Upper lobe of left lung (tissue), 6 donors: ENCODE results near the gene CAMSAP3. TPM values are rescaled to one million over a fixed set of nuclear protein-coding genes. Genes with fewer than 3 reads are reported as not detected.

Experiments
- ATAC-seq, 2 donors: fragments of 200-7000 bp; cut with Tn5 transposase; one replicate each; pipeline ENCODE4 v1.9.1; 2022; ENCODE audit warnings: mild to moderate bottlenecking in 2 of 2, moderate library complexity in 2 of 2; ENCODE audit not compliant: low FRiP score in 2 of 2
- DNase-seq, 2 donors: peaks; one replicate each; pipeline ENCODE4 v3.0.0-alpha.2; 2019 to 2020
- H3K27ac ChIP-seq, 4 donors: fragments of 200-600 bp; sonication (generic); one replicate each; pipeline ENCODE4 v1.5.1; 2016 to 2019
- H3K27me3 ChIP-seq, 4 donors: fragments of 200-600 bp; sonication (generic); one replicate each; pipeline ENCODE4 v1.5.1; 2017 to 2019
- H3K36me3 ChIP-seq, 4 donors: fragments of 200-600 bp; sonication (generic); one replicate each; pipeline ENCODE4 v1.5.1; 2016 to 2019
- H3K4me1 ChIP-seq, 4 donors: fragments of 200-600 bp; sonication (generic); one replicate each; pipeline ENCODE4 v1.5.1; 2018 to 2019
- H3K4me3 ChIP-seq, 4 donors: fragments of 200-600 bp; sonication (generic); one replicate each; pipeline ENCODE4 v1.5.1; 2017 to 2019; ENCODE audit warnings: mild to moderate bottlenecking in 2 of 4, moderate library complexity in 1 of 4
- H3K9me3 ChIP-seq, 4 donors: fragments of 200-600 bp; sonication (generic); one replicate each; pipeline ENCODE4 v1.5.1; 2018 to 2019
- CTCF ChIP-seq, 6 experiments: fragments of 450-650 bp in 4 of 6; fragments of 200-600 bp in 2 of 6; sonication (generic) in 2 of 6; IDR thresholded peaks; one replicate each; pipeline ENCODE4 v1.5.1; 2016 to 2019; ENCODE audit warnings: antibody characterized with exemption in 6 of 6
- EP300 ChIP-seq, 4 donors: sonication (generic); formaldehyde crosslinking; IDR thresholded peaks; one replicate each; pipeline ENCODE4 v1.5.1; 2017; ENCODE audit warnings: antibody characterized with exemption in 4 of 4, control low read depth in 2 of 4
- POLR2A ChIP-seq, 4 donors: fragments of 450-650 bp; IDR thresholded peaks; one replicate each; pipeline ENCODE4 v1.5.1; 2016 to 2017; ENCODE audit warnings: antibody characterized with exemption in 4 of 4, mild to moderate bottlenecking in 2 of 4
- POLR2AphosphoS5 ChIP-seq, 2 donors: sonication (generic); formaldehyde crosslinking; IDR thresholded peaks; one replicate each; pipeline ENCODE4 v1.5.1; 2017; ENCODE audit warnings: antibody characterized with exemption in 2 of 2
- WGBS, 2 donors: methylation state at CpG; one replicate each; pipeline ENCODE4 v1.1.5; 2017 to 2018; 5-methylcytosine and 5-hydroxymethylcytosine counted together
- total RNA-seq, 6 donors: library from RNA; depleted of rRNA in 4 of 6; stranded (reverse); fragments of >200 nt in 4 of 6; gene quantifications; one replicate each; pipeline versions ENCODE4 v1.1.0 to v1.2.1, GENCODE V29; 2016 to 2021
- donor health status: DM: no; HTN: no; CAD: no; lungs with moderate emphysema.
- donor health status: DM: no; HTN: yes; CAD: no; lungs with severe emphysema.

Gene CAMSAP3
- total RNA-seq, 6 donors from 2014 or later: 12.2 to 63.9 (median 31.2) TPM

- H3K4me3 ChIP-seq: no peak overlapping the region
- H3K9me3 ChIP-seq: no peaks in the 10 kb centered on the region
- H3K27ac ChIP-seq: no peak overlapping the region
- no peaks in the 10 kb centered on the region for H3K27me3 ChIP-seq
- TF ChIP-seq POLR2A (IDR thresholded peaks at IDR 0.05) (no peak), POLR2AphosphoS5 (IDR thresholded peaks at IDR 0.05) (no peak), EP300 (IDR thresholded peaks at IDR 0.05) (no peak), CTCF (IDR thresholded peaks at IDR 0.05) (no peak)
- no peak for DNase-seq
- no peaks in the 10 kb centered on the region for H3K4me1 ChIP-seq
- H3K36me3 ChIP-seq: peaks cover 17 to 69% (median 61%) of the 10 kb centered on the region in 4 donors
- 89 to 97% methylated on average over 2 of the region's 2 CpGs for WGBS, 2 donors
- ATAC-seq: no peak
Measured at GRCh38 chr19:7560255-7560654, 35.4 kb upstream of the CAMSAP3 start.

GRCh38 chr19:7561325-7561724 is 34.3 kb upstream of the CAMSAP3 start:
- TF ChIP-seq CTCF (IDR thresholded peaks at IDR 0.05) (no peak), POLR2AphosphoS5 (IDR thresholded peaks at IDR 0.05) (no peak), EP300 (IDR thresholded peaks at IDR 0.05) (no peak), POLR2A (IDR thresholded peaks at IDR 0.05) (no peak)
- DNase-seq (peak in 1 of 2 donors; percentile 63), ATAC-seq (peak in 1 of 2 donors; percentile 8)
- Histone ChIP-seq H3K27ac (no peak overlapping the region), H3K4me1 (no peaks in the 10 kb centered on the region), H3K4me3 (no peak overlapping the region), H3K36me3 (peaks cover 16 to 60% (median 52%) of the 10 kb centered on the region in 4 donors), H3K9me3 (no peaks in the 10 kb centered on the region), H3K27me3 (no peaks in the 10 kb centered on the region)
- WGBS, 2 donors: 80 to 94% methylated on average over 1 to 5 of the region's 17 CpGs

GRCh38 chr19:7562646-7563393 is 32.8 kb upstream of the CAMSAP3 start:
- no peak for DNase-seq
- TF ChIP-seq EP300 (IDR thresholded peaks at IDR 0.05): no peak
- no peak for TF ChIP-seq POLR2AphosphoS5 (IDR thresholded peaks at IDR 0.05)
- TF ChIP-seq CTCF (IDR thresholded peaks at IDR 0.05): no peak
- TF ChIP-seq POLR2A (IDR thresholded peaks at IDR 0.05): no peak
- Histone ChIP-seq H3K4me1 (no peaks in the 10 kb centered on the region), H3K27me3 (no peaks in the 10 kb centered on the region), H3K4me3 (no peak overlapping the region), H3K36me3 (peaks cover 4 to 45% (median 38%) of the 10 kb centered on the region in 4 donors), H3K27ac (no peak overlapping the region), H3K9me3 (no peaks in the 10 kb centered on the region)
- ATAC-seq: no peak
- 78 to 86% methylated on average over 13 to 15 of the region's 16 CpGs for WGBS, 2 donors

- ATAC-seq: no peak
- Histone ChIP-seq H3K27ac (no peak overlapping the region), H3K4me3 (no peak overlapping the region), H3K4me1 (peaks cover 0 to 3% (median 0%) of the 10 kb centered on the region in 4 donors), H3K27me3 (no peaks in the 10 kb centered on the region), H3K36me3 (peaks cover 0 to 24% (median 20%) of the 10 kb centered on the region in 4 donors), H3K9me3 (no peaks in the 10 kb centered on the region)
- TF ChIP-seq EP300 (IDR thresholded peaks at IDR 0.05): no peak
- no peak for TF ChIP-seq POLR2A (IDR thresholded peaks at IDR 0.05)
- TF ChIP-seq CTCF (IDR thresholded peaks at IDR 0.05): no peak
- TF ChIP-seq POLR2AphosphoS5 (IDR thresholded peaks at IDR 0.05): no peak
- no peak for DNase-seq
- 98 to 100% methylated on average over 4 of the region's 4 CpGs for WGBS, 2 donors
Measured at GRCh38 chr19:7564866-7565265, 30.8 kb upstream of the CAMSAP3 start.

- TF ChIP-seq CTCF (IDR thresholded peaks at IDR 0.05): no peak
- no peak for TF ChIP-seq EP300 (IDR thresholded peaks at IDR 0.05)
- no peak for TF ChIP-seq POLR2AphosphoS5 (IDR thresholded peaks at IDR 0.05)
- TF ChIP-seq POLR2A (IDR thresholded peaks at IDR 0.05): no peak
- H3K36me3 ChIP-seq: peaks cover 0 to 20% (median 15%) of the 10 kb centered on the region in 4 donors
- DNase-seq (no peak), ATAC-seq (no peak)
- 93 to 96% methylated on average over 4 to 5 of the region's 5 CpGs for WGBS, 2 donors
- H3K4me1 ChIP-seq: peaks cover 0 to 3% (median 0%) of the 10 kb centered on the region in 4 donors
- no peaks in the 10 kb centered on the region for H3K27me3 ChIP-seq
- H3K9me3 ChIP-seq: no peaks in the 10 kb centered on the region
- no peak overlapping the region for H3K4me3 ChIP-seq
- no peak overlapping the region for H3K27ac ChIP-seq
Measured at GRCh38 chr19:7565332-7565731, 30.3 kb upstream of the CAMSAP3 start.
